HG02943 (cell line): ENCODE data around the gene KRTAP1-1.
"Not testable (repeated sequence)": the region's sequence is repeated elsewhere in the genome, so short reads cannot be mapped to it uniquely, and the experiment has no call there.

Experiments used
- ATAC-seq: cut with Tn5 transposase; IDR thresholded peaks from one replicate; pipeline ENCODE4 v1.9.1; 2021; ENCODE audit warnings: mild to moderate bottlenecking, low read depth, moderate library complexity; ENCODE audit not compliant: unreplicated experiment

KRTAP1-1 gene

GRCh38 chr17:41058741-41059140 is 17.5 kb upstream of the KRTAP1-1 start:
- ATAC-seq: no peak

GRCh38 chr17:41057547-41057946 is 16.3 kb upstream of the KRTAP1-1 start:
- ATAC-seq: no peak

GRCh38 chr17:41055130-41055529 is 13.9 kb upstream of the KRTAP1-1 start, which contains the start of gene KRTAP2-2:
Gene KRTAP2-2, minus strand, starts transcription at chr17:41055230. Its CDS starts 19 bp downstream, at chr17:41055211.
- ATAC-seq: not testable (repeated sequence)

GRCh38 chr17:41054556-41054955 is 13.3 kb upstream of the KRTAP1-1 start:
- ATAC-seq: not testable (repeated sequence)

- no peak for ATAC-seq
These were observed 12.8 kb upstream of the KRTAP1-1 start for GRCh38 chr17:41054025-41054424.

- ATAC-seq: no peak
These were observed 11.3 kb upstream of the KRTAP1-1 start for GRCh38 chr17:41052566-41052965.

GRCh38 chr17:41049110-41049509 is 7.9 kb upstream of the KRTAP1-1 start:
- ATAC-seq: no peak

- ATAC-seq: no peak
These were observed 7.2 kb upstream of the KRTAP1-1 start for GRCh38 chr17:41048441-41048840.

- ATAC-seq: not testable (repeated sequence)
These were observed 5.7 kb upstream of the KRTAP1-1 start, which contains the start of gene KRTAP2-1 for GRCh38 chr17:41046735-41047465. Gene KRTAP2-1, minus strand, starts transcription at chr17:41047316. Its CDS starts 49 bp downstream, at chr17:41047267.

GRCh38 chr17:41042953-41043352 is 1.7 kb upstream of the KRTAP1-1 start:
- no peak for ATAC-seq

- ATAC-seq: no peak
These were observed 3.3 kb downstream of the KRTAP1-1 start for GRCh38 chr17:41037853-41038350.

GRCh38 chr17:41034346-41034935 is 6.8 kb downstream of the KRTAP1-1 start, which contains the start of gene KRTAP1-3:
Gene KRTAP1-3, minus strand, starts transcription at chr17:41034874. Its CDS starts 53 bp downstream, at chr17:41034821.
- not testable (repeated sequence) for ATAC-seq

GRCh38 chr17:41029633-41030245 is 11.5 kb downstream of the KRTAP1-1 start, which contains the start of gene KRTAP1-4:
Gene KRTAP1-4, minus strand, starts transcription at chr17:41030195. Its CDS starts 117 bp downstream, at chr17:41030078.
- ATAC-seq: no peak

GRCh38 chr17:41026715-41027471 is 14.4 kb downstream of the KRTAP1-1 start, which contains the start of gene KRTAP1-5:
Gene KRTAP1-5, minus strand, starts transcription at chr17:41027208. Its CDS starts 53 bp downstream, at chr17:41027155.
- ATAC-seq: no peak

GRCh38 chr17:41024697-41025096 is 16.6 kb downstream of the KRTAP1-1 start:
- ATAC-seq: no peak

- ATAC-seq: no peak
These were observed 20.9 kb downstream of the KRTAP1-1 start for GRCh38 chr17:41020336-41020735.

GRCh38 chr17:41019415-41019814 is 21.8 kb downstream of the KRTAP1-1 start:
- ATAC-seq: no peak

GRCh38 chr17:41018541-41018940 is 22.7 kb downstream of the KRTAP1-1 start:
- ATAC-seq: no peak

- ATAC-seq: no peak
These were observed 24.6 kb downstream of the KRTAP1-1 start for GRCh38 chr17:41016578-41017215.

- ATAC-seq: no peak
These were observed 25.8 kb downstream of the KRTAP1-1 start for GRCh38 chr17:41015454-41015853.
